ENCODE results near the gene CRB2. TPM values are rescaled to one million over a fixed set of nuclear protein-coding genes. Genes with fewer than 3 reads are reported as not detected.

CRB2 gene
- not detected in 2 replicates for total RNA-seq (2012; rRNA removed)
- polyA plus RNA-seq (2012; rRNA removed) = not detected in 2 replicates
- polyA plus RNA-seq (2012; cell fraction: cytosol; rRNA removed) = not detected in 2 replicates
- 0.03 TPM in 1 of 2 replicates, not detected in the other for polyA plus RNA-seq (2012; cell fraction: nucleus; rRNA removed; ENCODE audit: low replicate concordance)
- Bru-seq, nascent RNA = not detected
- not detected for BruChase-seq, experiment 1, labeled RNA remaining after a 6-hour chase
- not detected for BruChase-seq, experiment 2, labeled RNA remaining after a 2-hour chase
- long read RNA-seq = 0 reads

DNA sequence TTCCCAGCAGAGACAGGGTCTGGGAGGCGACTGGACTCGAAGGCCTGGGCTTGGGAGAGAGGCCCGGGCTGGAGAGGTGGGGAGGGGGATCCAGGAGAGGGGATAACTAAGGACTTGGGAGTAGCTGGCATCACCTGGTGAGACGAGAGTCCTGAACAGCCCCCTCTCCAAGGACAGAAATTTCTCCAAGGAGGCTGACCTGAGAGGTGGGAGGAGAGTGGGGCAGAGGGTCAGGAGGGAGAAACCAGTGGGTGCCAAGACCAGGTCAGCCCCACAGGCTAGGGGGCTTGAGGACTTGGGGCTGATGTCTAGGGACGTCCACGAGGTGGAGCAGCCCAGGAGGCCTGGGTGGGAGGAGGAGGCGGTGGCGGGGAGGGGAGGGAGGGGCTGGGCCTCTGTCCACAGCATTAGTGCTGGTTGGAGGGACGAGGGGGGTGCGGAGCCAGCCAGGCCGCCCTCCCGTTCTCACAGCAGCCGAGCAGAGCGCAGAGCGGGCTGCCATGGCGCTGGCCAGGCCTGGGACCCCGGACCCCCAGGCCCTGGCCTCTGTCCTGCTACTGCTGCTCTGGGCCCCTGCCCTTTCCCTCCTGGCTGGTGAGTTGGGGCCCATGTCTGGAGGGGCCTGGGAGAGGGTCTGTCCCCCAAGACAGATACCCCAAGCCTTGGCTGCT, at the start of gene CRB2:
Gene CRB2, plus strand, starts transcription at position 437 of the 671 bp plus-strand sequence. Its CDS starts 64 bp downstream, at position 501.
- H3K36me3 ChIP-seq (ENCODE audit: control insufficient read depth, insufficient read depth, low read length) = no peaks in the 10 kb centered on the region
- H3K14ac ChIP-seq (replicated peaks; ENCODE audit: low read depth, low read length) = no peak within 1 kb of the TSS
- no peak for ATAC-seq (ENCODE audit: low read depth)
- no peak within 1 kb of the TSS for H2BK5ac ChIP-seq (ENCODE audit: low read depth, low read length, poor library complexity, severe bottlenecking)
- no peak within 1 kb of the TSS for H2BK15ac ChIP-seq (ENCODE audit: low read depth, low read length)
- BruUV-seq (replicated peaks) = no TSS peak
- no peak within 1 kb of the TSS for H2AK9ac ChIP-seq (replicated peaks; ENCODE audit: low read depth, low read length, poor library complexity)
- in situ Hi-C loops (cut with MboI; ENCODE audit: low sequenced_read_pairs) (no loop called here), intact Hi-C loops (cut with micrococcal nuclease) (loop anchor here (10.0 kb wide), 2 partner anchors 351 to 511 kb away; no protein-coding TSS in a partner anchor), dilution Hi-C loops (cut with HindIII; ENCODE audit: low sequenced_read_pairs, unreplicated experiment) (no loop called here)
- POLR2A ChIA-PET (ENCODE audit: unreplicated experiment) = no interaction called here
- H3K56ac ChIP-seq (ENCODE audit: extremely low read depth, insufficient read depth, low read length) = no peak within 1 kb of the TSS
- no peak within 1 kb of the TSS for H4K8ac ChIP-seq (ENCODE audit: low read depth in 2 of 2, low read length in 2 of 2)
- H3K27me3 ChIP-seq (ENCODE audit: control insufficient read depth, insufficient read depth, low read length) = peaks cover 47% of the 10 kb centered on the region
- H2AK5ac ChIP-seq (ENCODE audit: low read depth, low read length) = no peak within 1 kb of the TSS
- DNase-seq = no peak
- no peak within 1 kb of the TSS for H2BK20ac ChIP-seq (ENCODE audit: low read depth, low read length)
- H4K5ac ChIP-seq (ENCODE audit: low read depth, low read length) = no peak within 1 kb of the TSS
- CTCF ChIA-PET = interaction anchor here (0.7 kb wide), 1 partner anchor 30 kb away, joined by 3 read pairs; no protein-coding TSS in a partner anchor
- no peak within 1 kb of the TSS for H4K91ac ChIP-seq (ENCODE audit: insufficient read depth, low read depth, low read length)
- H3K9ac ChIP-seq (ENCODE audit: low read depth, low read length) = no peak within 1 kb of the TSS
- no peak within 1 kb of the TSS for H2BK120ac ChIP-seq (ENCODE audit: low read depth, low read length)
- H3K4me2 ChIP-seq (ENCODE audit: low read depth, low read length) = no peak within 1 kb of the TSS
- no peak within 1 kb of the TSS for H3K4me3 ChIP-seq (ENCODE audit: insufficient read depth, low read depth, low read length)
- TF ChIP-seq, protein P1, sequence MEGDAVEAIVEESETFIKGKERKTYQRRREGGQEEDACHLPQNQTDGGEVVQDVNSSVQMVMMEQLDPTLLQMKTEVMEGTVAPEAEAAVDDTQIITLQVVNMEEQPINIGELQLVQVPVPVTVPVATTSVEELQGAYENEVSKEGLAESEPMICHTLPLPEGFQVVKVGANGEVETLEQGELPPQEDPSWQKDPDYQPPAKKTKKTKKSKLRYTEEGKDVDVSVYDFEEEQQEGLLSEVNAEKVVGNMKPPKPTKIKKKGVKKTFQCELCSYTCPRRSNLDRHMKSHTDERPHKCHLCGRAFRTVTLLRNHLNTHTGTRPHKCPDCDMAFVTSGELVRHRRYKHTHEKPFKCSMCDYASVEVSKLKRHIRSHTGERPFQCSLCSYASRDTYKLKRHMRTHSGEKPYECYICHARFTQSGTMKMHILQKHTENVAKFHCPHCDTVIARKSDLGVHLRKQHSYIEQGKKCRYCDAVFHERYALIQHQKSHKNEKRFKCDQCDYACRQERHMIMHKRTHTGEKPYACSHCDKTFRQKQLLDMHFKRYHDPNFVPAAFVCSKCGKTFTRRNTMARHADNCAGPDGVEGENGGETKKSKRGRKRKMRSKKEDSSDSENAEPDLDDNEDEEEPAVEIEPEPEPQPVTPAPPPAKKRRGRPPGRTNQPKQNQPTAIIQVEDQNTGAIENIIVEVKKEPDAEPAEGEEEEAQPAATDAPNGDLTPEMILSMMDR (conservative IDR thresholded peaks at IDR 0.05; ENCODE audit: low read depth, low read length) = 0 out of 2 replicates have a peak, but pooled peaks have one; percentile 7
- no peak for TF ChIP-seq MAZ (IDR thresholded peaks at IDR 0.05; ENCODE audit: borderline replicate concordance, low read depth, low read length)
- TF ChIP-seq, protein P2, sequence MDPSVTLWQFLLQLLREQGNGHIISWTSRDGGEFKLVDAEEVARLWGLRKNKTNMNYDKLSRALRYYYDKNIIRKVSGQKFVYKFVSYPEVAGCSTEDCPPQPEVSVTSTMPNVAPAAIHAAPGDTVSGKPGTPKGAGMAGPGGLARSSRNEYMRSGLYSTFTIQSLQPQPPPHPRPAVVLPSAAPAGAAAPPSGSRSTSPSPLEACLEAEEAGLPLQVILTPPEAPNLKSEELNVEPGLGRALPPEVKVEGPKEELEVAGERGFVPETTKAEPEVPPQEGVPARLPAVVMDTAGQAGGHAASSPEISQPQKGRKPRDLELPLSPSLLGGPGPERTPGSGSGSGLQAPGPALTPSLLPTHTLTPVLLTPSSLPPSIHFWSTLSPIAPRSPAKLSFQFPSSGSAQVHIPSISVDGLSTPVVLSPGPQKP (IDR thresholded peaks at IDR 0.05; ENCODE audit: borderline replicate concordance, low read depth, low read length) = no peak
- TF ChIP-seq RFX5 (IDR thresholded peaks at IDR 0.05; ENCODE audit: low read depth, low read length) = no peak
- peaks cover 8% of the 10 kb centered on the region; the same call in 1 of the 2 replicates for H3K4me1 ChIP-seq (ENCODE audit: control insufficient read depth, insufficient read depth, low read length)
- H3K4ac ChIP-seq (ENCODE audit: low read depth, low read length) = no peak within 1 kb of the TSS
- H3K9me1 ChIP-seq (ENCODE audit: insufficient read depth, low read length) = no peaks in the 10 kb centered on the region
- H4K20me1 ChIP-seq (ENCODE audit: insufficient read depth, low read length) = no peaks in the 10 kb centered on the region
- WGBS, 2 experiments (ENCODE audit: extremely low coverage in 2 of 2, insufficient read length in 1 of 2) = 34% methylated on average over 3 of the region's 17 CpGs; no CpG with 5 or more reads in 1 of the 2 experiments
- no peak within 1 kb of the TSS for H2AFZ ChIP-seq (replicated peaks; ENCODE audit: low read length, poor library complexity)
- no peak within 1 kb of the TSS for H3K18ac ChIP-seq (ENCODE audit: low read depth, low read length)
- no peaks in the 10 kb centered on the region for H3K9me3 ChIP-seq (ENCODE audit: control insufficient read depth, insufficient read depth, low read length)
- no peak within 1 kb of the TSS for H3K23ac ChIP-seq (ENCODE audit: low read depth, low read length)
- H3K79me1 ChIP-seq (ENCODE audit: low read depth in 1 of 2, low read length in 2 of 2) = no peaks in the 10 kb centered on the region
- no peak within 1 kb of the TSS for H3K27ac ChIP-seq (ENCODE audit: insufficient read depth, low read length)

All from IMR-90 (cell line).